ENCODE data around the gene LOXL1. TPM values are rescaled to one million over a fixed set of nuclear protein-coding genes. Genes with fewer than 3 reads are reported as not detected.

The LOXL1 gene
- total and polyA plus RNA-seq, 2 of the 13 experiments (the other 11 are each of a cell fraction or from before 2014, with no cell fraction given), result 0.51 to 1.3 TPM

GRCh38 chr15:73991726-73992593 is 65.7 kb downstream of the LOXL1 start, which contains the start of gene STOML1 (continued):
- peak; percentile 71; the same call in 1 of the 2 replicates for TF ChIP-seq ZXDC (CRISPR knock-in tag; IDR thresholded peaks at IDR 0.05)
- no peak for TF ChIP-seq HNRNPUL1 (IDR thresholded peaks at IDR 0.05; ENCODE audit: low read depth, low read length)
- TF ChIP-seq ZNF124 (CRISPR knock-in tag; IDR thresholded peaks at IDR 0.05), result no peak
- no peak for TF ChIP-seq ZBTB38 (CRISPR knock-in tag; IDR thresholded peaks at IDR 0.05)
- TF ChIP-seq ATF6 (CRISPR knock-in tag; conservative IDR thresholded peaks at IDR 0.05), result no peak
- TF ChIP-seq CHD4 (IDR thresholded peaks at IDR 0.05; ENCODE audit: borderline replicate concordance, low read length), result no peak
- peak; percentile 42; the same call in 1 of the 2 replicates for TF ChIP-seq BCL3 (CRISPR knock-in tag; IDR thresholded peaks at IDR 0.05)
- no peak for TF ChIP-seq ZNF512B (CRISPR knock-in tag; IDR thresholded peaks at IDR 0.05; ENCODE audit: borderline replicate concordance)
- TF ChIP-seq TERF1 (CRISPR knock-in tag; IDR thresholded peaks at IDR 0.05), result no peak
- no peak for TF ChIP-seq CERS6 (CRISPR knock-in tag; IDR thresholded peaks at IDR 0.05)
- TF ChIP-seq ZNF530 (CRISPR knock-in tag; IDR thresholded peaks at IDR 0.05; ENCODE audit: low read depth), result no peak
- TF ChIP-seq TBX2 (CRISPR knock-in tag; IDR thresholded peaks at IDR 0.05; ENCODE audit: borderline replicate concordance), result peak; percentile 47; the same call in 1 of the 2 replicates
- TF ChIP-seq RFXAP (CRISPR knock-in tag; IDR thresholded peaks at IDR 0.05; ENCODE audit: borderline replicate concordance), result no peak
- no peak for TF ChIP-seq ZNF550 (CRISPR knock-in tag; IDR thresholded peaks at IDR 0.05; ENCODE audit: borderline replicate concordance)
- no peak; the same call in 1 of the 2 replicates for TF ChIP-seq TAF1 (CRISPR knock-in tag; IDR thresholded peaks at IDR 0.05)
- 0 out of 2 replicates have a peak, but pooled peaks have one; percentile 40 for TF ChIP-seq ZNF205 (CRISPR knock-in tag; IDR thresholded peaks at IDR 0.05)
